ENCODE measurements around the gene C9orf50.

DNA sequence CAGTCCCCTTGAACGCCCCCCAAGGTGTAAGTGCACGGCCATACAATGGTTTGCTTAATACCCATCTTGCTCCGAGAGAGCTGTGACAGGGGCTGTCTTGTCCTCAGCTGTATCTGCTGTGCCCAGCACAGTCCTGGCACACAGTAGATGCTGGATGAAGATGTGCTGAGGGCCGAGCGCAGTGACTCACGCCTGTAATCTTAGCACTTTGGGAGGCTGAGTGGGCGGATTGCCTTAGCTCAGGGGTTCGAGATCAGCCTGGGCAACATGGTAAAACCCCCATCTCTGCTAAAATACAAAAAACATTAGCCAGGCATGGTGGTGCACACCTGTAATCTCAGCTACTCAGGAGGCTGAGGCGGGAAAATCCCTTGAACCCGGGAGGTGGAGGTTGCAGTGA is 53.6 kb downstream of the C9orf50 start:
- TF ChIP-seq CTCF (conservative IDR thresholded peaks at IDR 0.05), result no peak
- no peak for TF ChIP-seq EZH2 (IDR thresholded peaks at IDR 0.05; ENCODE audit: low read depth)
